Measurements from ENCODE around the gene SCYGR4.
"Not testable (repeated sequence)": the region's sequence is repeated elsewhere in the genome, so short reads cannot be mapped to it uniquely, and the experiment has no call there.

SCYGR4 gene

DNA sequence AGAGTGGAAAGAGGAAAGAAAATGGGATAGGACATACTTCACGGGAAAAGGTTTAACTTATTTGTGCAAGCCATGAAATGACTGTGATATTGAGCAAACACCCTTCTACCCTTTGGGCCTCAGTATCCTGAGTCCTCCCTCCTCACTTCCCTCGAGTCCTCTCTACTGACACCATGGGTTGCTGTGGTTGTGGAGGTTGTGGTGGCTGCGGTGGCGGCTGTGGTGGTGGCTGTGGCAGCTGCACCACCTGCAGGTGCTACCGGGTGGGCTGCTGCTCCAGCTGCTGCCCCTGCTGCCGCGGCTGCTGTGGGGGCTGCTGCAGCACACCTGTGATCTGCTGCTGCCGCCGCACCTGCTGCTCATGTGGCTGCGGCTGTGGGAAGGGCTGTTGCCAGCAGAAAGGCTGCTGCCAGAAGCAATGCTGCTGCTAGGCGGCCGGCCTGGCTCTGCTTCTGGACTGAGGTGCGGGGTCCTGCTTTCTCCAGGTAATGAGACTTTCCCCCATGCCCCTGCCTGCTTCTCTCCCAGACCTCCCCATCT lies 49.4 kb downstream of the SCYGR4 start, which contains the start of gene SCYGR5:
Gene SCYGR5, plus strand, starts transcription at position 174 of the 540 bp plus-strand sequence. Its CDS starts 0 bp downstream, at position 174.
- DNase-seq (ENCODE audit: low read depth), result not testable (repeated sequence)

Data from T-helper 22 cell (primary cell).